Measurements from ENCODE around the gene CYB5R4.

GRCh38 chr6:84003131-84003530, 143.6 kb downstream of the CYB5R4 start:
- TF ChIP-seq CTCF (conservative IDR thresholded peaks at IDR 0.05 in 1 of 2, IDR thresholded peaks at IDR 0.05 in 1 of 2; ENCODE audit: low read depth in 1 of 2, low read length in 2 of 2) (no peak), EZH2 (IDR thresholded peaks at IDR 0.05; ENCODE audit: low read length, missing control alignments) (no peak)

All from fibroblast of lung (primary cell).